SK-N-SH (cell line): ENCODE measurements around the gene PNPLA1. TPM values are rescaled to one million over a fixed set of nuclear protein-coding genes. Genes with fewer than 3 reads are reported as not detected.

ENCODE experiments used
- CTCF ChIA-PET: fragments of 300-600, 350-600 bp; formaldehyde crosslinking; extraction: SDS; loops from one replicate; lab custom pipeline; 2021; lab: Yijun Ruan, JAX
- POLR2A ChIA-PET: fragments of 350-600 bp; sonication (Branson Sonifier 250); formaldehyde crosslinking; extraction: SDS; loops from one replicate; lab custom pipeline; 2020; ENCODE audit warnings: antibody characterized with exemption, inconsistent platforms; lab: Yijun Ruan, JAX
- DNase-seq: peaks from one replicate; pipeline ENCODE4 v3.0.0; 2012
- H2AFZ ChIP-seq: fragments of 200-600 bp; sonication (generic); 2 replicates; pipeline ENCODE4 v1.8.1; 2016; ENCODE audit warnings: antibody characterized with exemption, mild to moderate bottlenecking, low read depth
- H3F3A ChIP-seq: fragments of 200-600 bp; sonication (generic); replicated peaks from 2 replicates; pipeline ENCODE3; 2016; ENCODE audit warnings: antibody characterized with exemption, mild to moderate bottlenecking; ENCODE audit not compliant: insufficient read depth
- H3K27ac ChIP-seq, 2 experiments: fragments of 200-500 bp in 1 of 2; fragments of 200-600 bp in 1 of 2; sonication (Bioruptor generic) in 1 of 2; sonication (generic), shearing (Covaris generic) in 1 of 2; 2 replicates each; pipeline versions ENCODE4 v1.5.1 to v1.6.1; 2014 to 2016; ENCODE audit warnings: low read depth in 2 of 2, inconsistent platforms in 1 of 2, low read length in 1 of 2, mild to moderate bottlenecking in 1 of 2, mixed read lengths in 1 of 2
- H3K27me3 ChIP-seq: fragments of 200-600 bp; sonication (generic), shearing (Covaris generic); 2 replicates; pipeline ENCODE4 v1.6.1; 2016; ENCODE audit warnings: mixed run types; ENCODE audit not compliant: insufficient read depth
- H3K36me3 ChIP-seq, 2 experiments: fragments of 200-500 bp in 1 of 2; fragments of 200-600 bp in 1 of 2; sonication (Bioruptor generic) in 1 of 2; sonication (generic) in 1 of 2; replicated peaks in 1 of 2; 2 replicates each; pipeline versions ENCODE3 to v1.5.1; 2014 to 2016; ENCODE audit warnings: low read length in 1 of 2, mild to moderate bottlenecking in 1 of 2; ENCODE audit not compliant: insufficient read depth in 2 of 2, control insufficient read depth in 1 of 2
- H3K4me1 ChIP-seq, 2 experiments: fragments of 200-500 bp in 1 of 2; fragments of 200-600 bp in 1 of 2; sonication (Bioruptor generic) in 1 of 2; sonication (generic), shearing (Covaris generic) in 1 of 2; 2 replicates each; pipeline versions ENCODE4 v1.5.1 to v1.6.1; 2014 to 2016; ENCODE audit warnings: low read depth in 1 of 2, low read length in 1 of 2, mixed run types in 1 of 2; ENCODE audit not compliant: insufficient read depth in 2 of 2, control insufficient read depth in 1 of 2
- H3K4me2 ChIP-seq: fragments of 200-600 bp; sonication (generic), shearing (Covaris generic); 2 replicates; pipeline ENCODE4 v1.6.1; 2017; ENCODE audit warnings: mixed run types
- H3K4me3 ChIP-seq, 2 experiments: fragments of 200-500 bp in 1 of 2; fragments of 200-600 bp in 1 of 2; sonication (Bioruptor generic) in 1 of 2; sonication (generic), shearing (Covaris generic) in 1 of 2; 2 replicates each; pipeline versions ENCODE4 v1.5.1 to v1.8.1; 2014 to 2016; ENCODE audit warnings: low read depth in 2 of 2, inconsistent platforms in 1 of 2, low read length in 1 of 2, mild to moderate bottlenecking in 1 of 2, mixed read lengths in 1 of 2, moderate library complexity in 1 of 2
- H3K79me2 ChIP-seq: fragments of 200-600 bp; sonication (generic); 2 replicates; pipeline ENCODE4 v1.8.1; 2017; ENCODE audit warnings: mild to moderate bottlenecking; ENCODE audit not compliant: insufficient read depth
- H3K9ac ChIP-seq: fragments of 200-600 bp; sonication (generic); 2 replicates; pipeline ENCODE4 v1.6.1; 2017; ENCODE audit warnings: mixed run types
- H3K9me2 ChIP-seq: fragments of 200-600 bp; sonication (generic); 2 replicates; pipeline ENCODE4 v1.6.1; 2017; ENCODE audit warnings: mixed run types
- H3K9me3 ChIP-seq: fragments of 200-600 bp; sonication (generic); 2 replicates; pipeline ENCODE4 v1.6.1; 2017; ENCODE audit warnings: mixed run types, mild to moderate bottlenecking, moderate library complexity
- H4K20me1 ChIP-seq: fragments of 200-600 bp; sonication (generic); 2 replicates; pipeline ENCODE4 v1.6.1; 2017; ENCODE audit warnings: mild to moderate bottlenecking, mixed run types; ENCODE audit not compliant: insufficient read depth
- EP300 ChIP-seq, 2 experiments: IDR thresholded peaks; 2 replicates each; pipeline versions ENCODE4 v1.4.0 to v1.6.1; 2012; ENCODE audit warnings: borderline replicate concordance in 1 of 2, low read depth in 1 of 2, low read length in 1 of 2
- EZH2phosphoT487 ChIP-seq: fragments of 200-600 bp; sonication (generic); IDR thresholded peaks from 2 replicates; pipeline ENCODE4 v1.6.1; 2017; ENCODE audit warnings: low read depth, mixed run types, mild to moderate bottlenecking, antibody characterized with exemption, moderate library complexity, borderline replicate concordance
- JUND ChIP-seq: IDR thresholded peaks from 2 replicates; pipeline ENCODE4 v1.4.0; 2012
- MEF2A ChIP-seq: IDR thresholded peaks from 2 replicates; pipeline ENCODE4 v1.4.0; 2012; ENCODE audit warnings: low read depth, borderline replicate concordance
- MXI1 ChIP-seq: IDR thresholded peaks from 2 replicates; pipeline ENCODE4 v1.6.1; 2012; ENCODE audit warnings: mild to moderate bottlenecking, low read depth, low read length, improper control_type of control experiment
- NFIC ChIP-seq: IDR thresholded peaks from 2 replicates; pipeline ENCODE4 v1.4.0; 2012; ENCODE audit warnings: borderline replicate concordance
- NRF1 ChIP-seq: IDR thresholded peaks from 2 replicates; pipeline ENCODE4 v1.6.1; 2012; ENCODE audit warnings: low read depth, mild to moderate bottlenecking, low read length
- RAD21 ChIP-seq: IDR thresholded peaks from 2 replicates; pipeline ENCODE4 v1.6.1; 2012; ENCODE audit warnings: mild to moderate bottlenecking, low read length
- RXRA ChIP-seq: IDR thresholded peaks from 2 replicates; pipeline ENCODE4 v1.4.0; 2012; ENCODE audit warnings: low read depth, mild to moderate bottlenecking, borderline replicate concordance
- SIN3A ChIP-seq: IDR thresholded peaks from 2 replicates; pipeline ENCODE4 v1.6.1; 2012; ENCODE audit warnings: low read depth, mild to moderate bottlenecking, low read length, moderate library complexity, borderline replicate concordance
- TAF1 ChIP-seq: IDR thresholded peaks from 2 replicates; pipeline ENCODE4 v1.6.1; 2012; ENCODE audit warnings: low read depth, mild to moderate bottlenecking, low read length, moderate library complexity, borderline replicate concordance
- TCF12 ChIP-seq: IDR thresholded peaks from 2 replicates; pipeline ENCODE4 v1.4.0; 2012
- YY1 ChIP-seq: IDR thresholded peaks from 2 replicates; pipeline ENCODE4 v1.4.0; 2012; ENCODE audit warnings: low read depth, mild to moderate bottlenecking
- WGBS: methylation state at CpG from one replicate; pipeline ENCODE4 v1.1.6; 2017; ENCODE audit warnings: low lambda C conversion rate; 5-methylcytosine and 5-hydroxymethylcytosine counted together
- polyA plus RNA-seq, 3 experiments: library from polyadenylated mRNA; depleted of rRNA; stranded (reverse); fragments of >200 nt; gene quantifications; 2 replicates each; pipeline ENCODE4 v1.2.3, GENCODE V29; 2012
- TF ChIP-seq, protein P1 (sequence below): fragments of 200-600 bp; sonication (generic); IDR thresholded peaks from 2 replicates; pipeline ENCODE4 v1.6.1; 2017; ENCODE audit warnings: antibody characterized with exemption, mild to moderate bottlenecking, moderate library complexity
- TF ChIP-seq, protein P2 (sequence below): IDR thresholded peaks from 2 replicates; pipeline ENCODE4 v1.6.1; 2012; ENCODE audit warnings: mild to moderate bottlenecking, low read depth, low read length, moderate library complexity

The PNPLA1 gene
- polyA plus RNA-seq, 1 of the 3 experiments (the other 2 are of a cell fraction), result not detected

- TF ChIP-seq EZH2phosphoT487, result no peak
- TF ChIP-seq NFIC, result no peak
- TF ChIP-seq MEF2A, result no peak
- TF ChIP-seq EP300 (IDR thresholded peaks at IDR 0.05; ENCODE audit: borderline replicate concordance in 1 of 2, low read depth in 1 of 2, low read length in 1 of 2), result no peak
- no peak for TF ChIP-seq TCF12
- TF ChIP-seq, protein P1, sequence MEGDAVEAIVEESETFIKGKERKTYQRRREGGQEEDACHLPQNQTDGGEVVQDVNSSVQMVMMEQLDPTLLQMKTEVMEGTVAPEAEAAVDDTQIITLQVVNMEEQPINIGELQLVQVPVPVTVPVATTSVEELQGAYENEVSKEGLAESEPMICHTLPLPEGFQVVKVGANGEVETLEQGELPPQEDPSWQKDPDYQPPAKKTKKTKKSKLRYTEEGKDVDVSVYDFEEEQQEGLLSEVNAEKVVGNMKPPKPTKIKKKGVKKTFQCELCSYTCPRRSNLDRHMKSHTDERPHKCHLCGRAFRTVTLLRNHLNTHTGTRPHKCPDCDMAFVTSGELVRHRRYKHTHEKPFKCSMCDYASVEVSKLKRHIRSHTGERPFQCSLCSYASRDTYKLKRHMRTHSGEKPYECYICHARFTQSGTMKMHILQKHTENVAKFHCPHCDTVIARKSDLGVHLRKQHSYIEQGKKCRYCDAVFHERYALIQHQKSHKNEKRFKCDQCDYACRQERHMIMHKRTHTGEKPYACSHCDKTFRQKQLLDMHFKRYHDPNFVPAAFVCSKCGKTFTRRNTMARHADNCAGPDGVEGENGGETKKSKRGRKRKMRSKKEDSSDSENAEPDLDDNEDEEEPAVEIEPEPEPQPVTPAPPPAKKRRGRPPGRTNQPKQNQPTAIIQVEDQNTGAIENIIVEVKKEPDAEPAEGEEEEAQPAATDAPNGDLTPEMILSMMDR, result no peak
- TF ChIP-seq TAF1, result no peak
- TF ChIP-seq RAD21, result no peak
Measured at GRCh38 chr6:36220226-36220625, 49.6 kb upstream of the PNPLA1 start (continued).

DNA sequence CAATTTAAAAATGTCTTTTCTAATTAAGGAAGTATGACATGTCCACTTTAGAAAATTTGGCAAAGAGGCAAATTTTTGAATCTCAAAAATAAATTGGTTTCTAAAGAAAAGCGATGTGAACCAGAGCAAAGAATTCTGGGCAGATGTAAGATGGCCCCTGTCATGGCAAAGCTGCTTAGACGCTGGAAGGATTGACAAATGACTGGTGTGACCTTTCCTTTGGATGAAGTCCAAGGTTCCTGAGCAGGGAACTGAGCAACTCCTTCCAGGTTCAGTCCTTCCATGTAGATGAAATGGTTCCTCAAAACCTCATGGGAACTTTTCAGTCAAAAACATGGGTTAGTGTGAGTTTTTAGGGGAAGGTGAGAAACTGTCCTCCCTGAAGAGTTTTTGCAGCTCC, 48.2 kb upstream of the PNPLA1 start:
- TF ChIP-seq JUND (no peak), MXI1 (no peak), MEF2A (no peak), NRF1 (no peak), YY1 (no peak), SIN3A (no peak), RXRA (no peak)
- TF ChIP-seq, protein P2, sequence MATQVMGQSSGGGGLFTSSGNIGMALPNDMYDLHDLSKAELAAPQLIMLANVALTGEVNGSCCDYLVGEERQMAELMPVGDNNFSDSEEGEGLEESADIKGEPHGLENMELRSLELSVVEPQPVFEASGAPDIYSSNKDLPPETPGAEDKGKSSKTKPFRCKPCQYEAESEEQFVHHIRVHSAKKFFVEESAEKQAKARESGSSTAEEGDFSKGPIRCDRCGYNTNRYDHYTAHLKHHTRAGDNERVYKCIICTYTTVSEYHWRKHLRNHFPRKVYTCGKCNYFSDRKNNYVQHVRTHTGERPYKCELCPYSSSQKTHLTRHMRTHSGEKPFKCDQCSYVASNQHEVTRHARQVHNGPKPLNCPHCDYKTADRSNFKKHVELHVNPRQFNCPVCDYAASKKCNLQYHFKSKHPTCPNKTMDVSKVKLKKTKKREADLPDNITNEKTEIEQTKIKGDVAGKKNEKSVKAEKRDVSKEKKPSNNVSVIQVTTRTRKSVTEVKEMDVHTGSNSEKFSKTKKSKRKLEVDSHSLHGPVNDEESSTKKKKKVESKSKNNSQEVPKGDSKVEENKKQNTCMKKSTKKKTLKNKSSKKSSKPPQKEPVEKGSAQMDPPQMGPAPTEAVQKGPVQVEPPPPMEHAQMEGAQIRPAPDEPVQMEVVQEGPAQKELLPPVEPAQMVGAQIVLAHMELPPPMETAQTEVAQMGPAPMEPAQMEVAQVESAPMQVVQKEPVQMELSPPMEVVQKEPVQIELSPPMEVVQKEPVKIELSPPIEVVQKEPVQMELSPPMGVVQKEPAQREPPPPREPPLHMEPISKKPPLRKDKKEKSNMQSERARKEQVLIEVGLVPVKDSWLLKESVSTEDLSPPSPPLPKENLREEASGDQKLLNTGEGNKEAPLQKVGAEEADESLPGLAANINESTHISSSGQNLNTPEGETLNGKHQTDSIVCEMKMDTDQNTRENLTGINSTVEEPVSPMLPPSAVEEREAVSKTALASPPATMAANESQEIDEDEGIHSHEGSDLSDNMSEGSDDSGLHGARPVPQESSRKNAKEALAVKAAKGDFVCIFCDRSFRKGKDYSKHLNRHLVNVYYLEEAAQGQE, result no peak
- TF ChIP-seq, protein P1, result no peak
- Histone ChIP-seq H3K4me2 (no peak overlapping the region), H2AFZ (no peak overlapping the region), H3F3A (no peaks in the 10 kb centered on the region), H3K79me2 (no peaks in the 10 kb centered on the region; the same call in 1 of the 2 replicates), H3K4me3 (no peak overlapping the region), H3K9me2 (no peaks in the 10 kb centered on the region), H4K20me1 (no peaks in the 10 kb centered on the region; the same call in 1 of the 2 replicates), H3K9me3 (no peaks in the 10 kb centered on the region), H3K27ac (no peak overlapping the region), H3K4me1 (peaks cover 0 to 8% of the 10 kb centered on the region in 2 experiments; a peak in 1 of 4 replicates), H3K27me3 (no peaks in the 10 kb centered on the region), H3K9ac (no peak overlapping the region), H3K36me3 (peaks cover 64 to 80% of the 10 kb centered on the region in 2 experiments)
- ChIA-PET CTCF (interaction anchor here (1.1 to 2.1 kb wide), 2 partner anchors 23 to 81 kb away, joined by 3 to 6 read pairs; no protein-coding TSS in a partner anchor), POLR2A (no interaction called here)
- no peak for DNase-seq
- 92% methylated on average over 2 of the region's 2 CpGs for WGBS
